AG09319 (cell line): ENCODE results near the gene ARL10.

Experiments used
- DNase-seq: peaks from one replicate; pipeline ENCODE4 v3.0.0-alpha.2; 2010; ENCODE audit warnings: low read depth; ENCODE audit errors: extremely low read depth
- TF ChIP-seq, protein P1 (sequence below): IDR thresholded peaks from 2 replicates; pipeline ENCODE4 v1.5.1; 2011; ENCODE audit warnings: low read depth, mild to moderate bottlenecking, inconsistent platforms, low read length, moderate library complexity

Gene ARL10

DNA sequence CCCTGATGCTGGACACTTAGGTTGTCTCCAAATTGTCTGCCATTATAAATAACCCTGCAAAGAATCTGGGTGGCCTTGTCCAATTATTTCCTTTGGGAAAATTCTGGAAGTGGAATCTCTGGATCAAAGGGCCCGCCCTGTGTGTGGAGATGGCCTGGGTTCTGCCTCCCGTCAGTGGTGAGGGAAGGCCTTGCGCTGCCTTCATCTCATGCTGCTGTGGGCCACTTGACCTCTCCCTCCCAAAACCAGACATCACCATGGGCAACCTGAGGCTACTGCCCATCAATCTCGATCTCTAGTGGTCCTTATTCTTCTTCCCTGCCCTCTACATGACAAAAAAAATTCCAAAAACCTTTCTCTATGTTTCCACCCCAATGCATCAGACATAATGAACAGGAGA is 44.5 kb downstream of the ARL10 start:
- DNase-seq, result no peak
- TF ChIP-seq, protein P1, sequence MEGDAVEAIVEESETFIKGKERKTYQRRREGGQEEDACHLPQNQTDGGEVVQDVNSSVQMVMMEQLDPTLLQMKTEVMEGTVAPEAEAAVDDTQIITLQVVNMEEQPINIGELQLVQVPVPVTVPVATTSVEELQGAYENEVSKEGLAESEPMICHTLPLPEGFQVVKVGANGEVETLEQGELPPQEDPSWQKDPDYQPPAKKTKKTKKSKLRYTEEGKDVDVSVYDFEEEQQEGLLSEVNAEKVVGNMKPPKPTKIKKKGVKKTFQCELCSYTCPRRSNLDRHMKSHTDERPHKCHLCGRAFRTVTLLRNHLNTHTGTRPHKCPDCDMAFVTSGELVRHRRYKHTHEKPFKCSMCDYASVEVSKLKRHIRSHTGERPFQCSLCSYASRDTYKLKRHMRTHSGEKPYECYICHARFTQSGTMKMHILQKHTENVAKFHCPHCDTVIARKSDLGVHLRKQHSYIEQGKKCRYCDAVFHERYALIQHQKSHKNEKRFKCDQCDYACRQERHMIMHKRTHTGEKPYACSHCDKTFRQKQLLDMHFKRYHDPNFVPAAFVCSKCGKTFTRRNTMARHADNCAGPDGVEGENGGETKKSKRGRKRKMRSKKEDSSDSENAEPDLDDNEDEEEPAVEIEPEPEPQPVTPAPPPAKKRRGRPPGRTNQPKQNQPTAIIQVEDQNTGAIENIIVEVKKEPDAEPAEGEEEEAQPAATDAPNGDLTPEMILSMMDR, result no peak

DNA sequence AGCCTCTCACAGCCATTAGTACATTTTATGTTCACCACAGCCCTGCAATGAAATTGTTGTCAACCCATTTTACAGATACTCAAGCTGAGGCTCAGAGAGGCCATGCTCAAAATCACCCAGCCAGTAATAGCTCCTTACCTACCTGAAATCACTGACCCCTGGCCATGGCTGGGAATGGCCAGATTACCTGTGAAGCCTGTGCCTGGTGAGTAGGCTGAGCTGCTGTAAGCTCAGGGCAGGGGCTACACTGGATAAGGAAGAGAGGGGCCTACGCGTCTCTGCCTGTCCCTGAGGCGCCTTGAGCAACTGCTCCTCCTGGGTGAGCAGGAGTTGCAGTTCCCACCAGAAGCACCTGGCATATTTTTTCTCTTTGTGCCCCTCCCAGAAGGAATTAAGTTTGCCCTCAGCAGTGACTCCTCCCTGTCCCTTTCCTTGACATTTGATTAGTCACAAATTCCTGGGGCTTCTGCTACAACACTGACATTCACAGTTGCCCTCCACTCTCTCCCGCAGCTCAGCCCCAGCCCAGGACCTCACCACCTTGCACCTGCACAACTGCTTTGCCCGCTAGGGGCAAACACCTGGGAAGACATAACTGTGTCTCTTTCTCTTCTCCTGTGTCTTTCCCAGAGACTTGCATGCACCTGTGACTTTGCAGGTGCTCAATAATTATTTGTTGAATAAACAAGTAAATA is 45.3 kb downstream of the ARL10 start:
- TF ChIP-seq, protein P1, result no peak
- DNase-seq, result no peak

DNA sequence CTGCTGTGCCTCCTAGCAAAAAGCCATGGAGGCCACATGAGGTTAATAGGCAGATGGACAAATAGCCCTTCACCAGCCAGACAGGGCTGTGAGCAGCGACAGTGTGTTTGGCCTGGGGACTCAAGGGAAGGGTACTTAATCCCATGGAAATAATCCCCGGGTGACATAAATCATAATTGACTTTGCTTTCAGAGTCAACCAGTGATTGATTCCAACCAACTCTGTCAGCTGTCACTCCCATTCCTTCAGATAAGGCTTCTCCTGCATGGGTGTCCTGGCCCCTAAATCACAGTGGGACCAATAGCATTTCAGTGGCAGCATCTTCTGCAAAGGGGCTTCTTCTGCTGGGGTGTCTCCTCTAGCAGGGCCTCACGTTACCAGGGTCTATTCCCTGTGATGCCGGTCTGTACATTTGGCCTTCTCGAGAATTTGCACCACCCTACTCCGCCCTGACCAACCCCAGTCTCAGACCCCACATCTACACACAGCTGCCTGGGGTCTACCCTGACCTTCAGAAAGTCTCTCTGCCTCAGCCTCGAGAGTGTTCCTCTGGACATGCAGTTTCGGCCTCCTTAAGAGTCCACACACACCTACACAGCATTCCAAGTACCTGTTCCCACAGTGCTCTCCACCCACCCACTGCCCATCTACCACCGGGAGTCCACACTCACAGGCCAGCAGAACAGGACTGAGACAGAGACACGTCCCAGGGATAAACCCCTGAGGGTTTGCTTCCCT is 47.4 kb downstream of the ARL10 start:
- DNase-seq, result no peak
- TF ChIP-seq, protein P1, result no peak

DNA sequence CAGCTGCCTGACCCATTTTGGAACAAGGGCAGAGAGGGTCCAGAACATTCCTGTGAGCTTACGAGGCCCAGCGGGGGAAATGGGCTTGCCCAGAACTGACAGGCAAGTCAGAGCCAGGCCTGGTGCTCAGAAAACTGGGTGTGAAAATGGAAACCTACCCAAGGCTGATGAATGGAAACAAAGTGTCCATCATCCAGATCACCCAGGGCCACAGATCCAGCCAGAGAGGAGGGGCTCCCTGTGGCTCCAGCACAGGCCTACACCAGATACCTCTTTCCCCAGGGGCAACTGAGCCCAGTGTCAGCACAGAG is 47.9 kb downstream of the ARL10 start:
- DNase-seq, result no peak
- TF ChIP-seq, protein P1, result no peak

DNA sequence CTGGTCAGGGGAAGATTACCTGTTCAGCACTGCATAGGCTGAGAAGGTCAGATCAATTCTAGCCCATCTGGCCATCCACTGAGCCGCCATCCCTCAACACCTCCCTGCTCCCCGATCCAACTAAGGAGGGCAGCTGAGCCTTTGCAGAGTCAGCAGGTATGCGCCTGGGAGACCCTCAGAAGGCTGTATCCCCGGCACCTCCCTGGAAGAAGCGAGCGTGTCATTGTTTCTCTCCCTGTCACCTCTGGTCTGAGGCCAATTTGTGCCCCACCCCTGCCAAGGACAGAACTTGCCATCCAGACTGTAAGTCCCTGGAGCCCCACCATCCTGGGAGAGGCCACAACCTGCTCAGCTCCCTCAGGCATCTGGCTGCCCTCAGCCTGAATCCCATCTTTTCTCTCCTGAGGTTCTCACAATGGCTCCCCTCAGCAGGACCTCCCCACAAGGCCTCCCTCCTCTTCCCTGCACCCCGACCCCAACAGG is 48.5 kb downstream of the ARL10 start:
- DNase-seq, result no peak
- TF ChIP-seq, protein P1, result no peak

DNA sequence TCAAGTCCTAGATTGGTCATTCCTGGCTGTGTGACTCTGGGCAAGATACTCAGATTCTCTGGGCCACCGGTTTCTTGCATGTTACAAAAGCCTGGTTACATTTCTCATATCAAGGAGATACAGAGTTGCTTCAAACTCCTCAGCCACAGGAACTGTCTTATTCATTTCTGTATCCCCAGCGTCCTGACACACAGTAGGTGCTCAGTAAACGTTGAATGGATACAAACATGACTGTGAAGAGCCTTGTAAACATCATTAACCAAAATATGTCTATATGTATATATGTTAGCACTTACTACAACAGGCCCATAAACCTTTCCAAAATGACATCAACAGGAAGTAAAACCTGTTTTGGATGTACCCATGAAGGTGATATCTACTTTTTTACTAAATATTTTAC is 49.4 kb downstream of the ARL10 start:
- TF ChIP-seq, protein P1, result no peak
- no peak for DNase-seq

DNA sequence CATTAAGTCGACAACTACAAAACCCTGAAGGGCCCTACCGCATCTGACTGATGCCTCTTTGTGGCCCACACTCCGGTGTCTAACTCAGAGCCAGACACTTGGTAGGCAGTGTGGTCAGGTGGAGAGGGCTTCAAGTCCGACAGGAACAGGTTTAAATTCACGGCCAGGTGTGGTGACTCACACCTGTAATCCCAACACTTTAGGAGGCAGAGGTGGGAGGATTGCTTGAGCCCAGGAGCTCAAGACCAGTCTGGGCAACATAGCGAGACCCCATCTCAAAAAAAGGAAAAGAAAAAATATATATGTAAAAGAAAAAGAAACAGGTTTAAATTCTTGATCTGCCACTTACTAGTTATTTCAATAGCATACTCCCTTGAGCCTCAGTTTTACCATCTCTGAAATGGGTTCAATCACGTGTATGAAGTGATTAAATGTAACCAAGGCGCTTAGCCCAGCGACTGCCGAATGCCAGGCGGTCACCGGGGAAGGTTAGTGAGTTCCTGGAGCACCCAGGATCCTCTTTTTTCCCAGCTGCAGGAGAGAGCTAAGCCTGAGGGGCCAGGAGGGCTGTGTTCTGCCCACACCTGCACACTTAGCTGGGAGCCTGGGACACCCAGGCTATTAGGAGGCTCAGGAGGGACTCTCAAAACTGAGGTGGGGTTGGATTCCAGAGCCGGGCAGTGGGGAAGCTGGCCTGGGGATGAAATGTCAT is 50.1 kb downstream of the ARL10 start:
- TF ChIP-seq, protein P1, result no peak
- no peak for DNase-seq
